ENCODE results near the gene SSU72.

The SSU72 gene

GRCh38 chr1:1610796-1611195 lies 36.1 kb upstream of the SSU72 start:
- DNase-seq (ENCODE audit: low read depth) = no peak

- no peak for DNase-seq (ENCODE audit: low read depth)
These were observed 35.3 kb upstream of the SSU72 start for GRCh38 chr1:1609822-1610485.

- DNase-seq (ENCODE audit: low read depth) = no peak
These were observed 31.6 kb upstream of the SSU72 start for GRCh38 chr1:1606232-1606631.

DNA sequence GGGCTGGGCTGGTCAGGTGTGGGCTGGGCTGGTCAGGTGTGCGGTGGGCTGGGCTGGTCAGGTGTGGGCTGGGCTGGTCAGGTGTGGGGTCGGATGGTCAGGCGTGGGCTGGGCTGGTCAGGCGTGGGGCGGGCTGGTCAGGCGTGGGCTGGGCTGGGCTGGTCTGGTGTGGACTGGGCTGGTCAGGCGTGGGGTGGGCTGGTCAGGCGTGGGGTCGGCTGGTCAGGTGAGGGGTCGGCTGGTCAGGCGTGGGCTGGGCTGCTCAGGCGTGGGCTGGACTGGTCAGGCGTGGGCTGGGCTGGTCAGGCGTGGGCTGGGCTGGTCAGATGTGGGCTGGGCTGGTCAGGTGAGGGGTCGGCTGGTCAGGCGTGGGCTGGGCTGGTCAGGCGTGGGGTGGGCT lies 31.1 kb upstream of the SSU72 start:
- no peak for DNase-seq (ENCODE audit: low read depth)

DNA sequence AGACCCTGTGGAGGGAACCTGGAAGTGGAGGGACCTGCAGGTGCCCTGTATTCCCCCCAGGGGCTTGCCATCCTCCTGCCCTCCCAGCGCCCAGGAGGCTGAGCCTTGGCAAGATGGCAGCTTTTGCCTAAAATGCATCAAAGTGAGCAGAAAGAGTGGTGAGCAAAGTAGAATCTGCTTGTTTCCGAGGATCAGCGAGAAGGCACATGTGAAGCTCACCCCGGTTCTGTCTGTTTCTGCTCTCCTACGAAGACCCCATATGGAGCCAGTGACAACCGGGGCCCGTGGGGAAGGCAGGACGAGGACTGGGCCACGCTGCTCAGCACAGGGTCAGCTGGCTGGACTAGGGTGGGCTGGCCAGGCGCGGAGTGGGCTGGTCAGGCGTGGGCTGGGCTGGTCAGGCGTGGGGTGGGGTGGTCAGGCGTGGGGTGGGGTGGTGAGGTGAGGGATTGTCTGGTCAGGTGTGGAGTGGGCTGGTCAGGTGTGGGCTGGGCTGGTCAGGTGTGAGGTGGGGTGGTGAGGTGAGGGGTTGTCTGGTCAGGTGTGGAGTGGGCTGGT lies 30.4 kb upstream of the SSU72 start:
- no peak for DNase-seq (ENCODE audit: low read depth)

GRCh38 chr1:1604374-1605033 lies 29.8 kb upstream of the SSU72 start:
- DNase-seq (ENCODE audit: low read depth) = no peak

DNA sequence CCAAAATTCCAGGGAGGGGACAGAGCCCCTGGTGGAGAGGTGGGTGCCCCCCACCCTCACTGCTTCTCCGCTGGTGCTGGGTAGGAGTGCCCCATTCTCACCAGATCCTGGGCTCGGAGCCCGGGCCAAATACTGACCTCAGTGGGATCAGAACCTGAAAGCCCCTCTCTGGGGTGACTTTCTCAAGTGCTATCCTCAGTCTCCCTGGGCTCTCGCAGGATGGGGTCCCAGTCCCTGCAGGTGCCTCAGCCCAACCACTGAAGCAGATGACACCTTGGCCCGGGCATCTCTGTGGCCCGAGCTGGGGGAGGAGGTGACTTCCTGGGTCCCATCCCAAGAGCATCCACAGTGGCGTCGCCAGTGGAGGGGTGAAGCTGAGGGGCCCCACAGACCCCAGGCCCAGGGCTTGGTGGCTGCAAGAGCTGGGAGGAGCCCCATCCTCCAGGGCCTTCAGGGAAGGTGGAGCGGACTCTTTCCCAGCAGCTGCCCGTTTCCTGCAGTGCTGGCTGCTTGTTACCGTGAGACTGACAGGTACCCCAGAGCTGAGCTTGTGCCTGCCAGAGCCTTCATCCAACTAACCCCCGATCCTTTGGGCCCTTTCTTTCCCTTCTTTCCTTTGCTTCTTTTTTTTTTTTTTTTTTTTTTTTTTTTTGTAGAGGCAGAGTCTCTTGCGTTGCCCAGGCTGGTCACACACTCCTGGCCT lies 29.2 kb upstream of the SSU72 start:
- no peak for DNase-seq (ENCODE audit: low read depth)

GRCh38 chr1:1602968-1603506 lies 28.4 kb upstream of the SSU72 start:
- no peak for DNase-seq (ENCODE audit: low read depth)

DNA sequence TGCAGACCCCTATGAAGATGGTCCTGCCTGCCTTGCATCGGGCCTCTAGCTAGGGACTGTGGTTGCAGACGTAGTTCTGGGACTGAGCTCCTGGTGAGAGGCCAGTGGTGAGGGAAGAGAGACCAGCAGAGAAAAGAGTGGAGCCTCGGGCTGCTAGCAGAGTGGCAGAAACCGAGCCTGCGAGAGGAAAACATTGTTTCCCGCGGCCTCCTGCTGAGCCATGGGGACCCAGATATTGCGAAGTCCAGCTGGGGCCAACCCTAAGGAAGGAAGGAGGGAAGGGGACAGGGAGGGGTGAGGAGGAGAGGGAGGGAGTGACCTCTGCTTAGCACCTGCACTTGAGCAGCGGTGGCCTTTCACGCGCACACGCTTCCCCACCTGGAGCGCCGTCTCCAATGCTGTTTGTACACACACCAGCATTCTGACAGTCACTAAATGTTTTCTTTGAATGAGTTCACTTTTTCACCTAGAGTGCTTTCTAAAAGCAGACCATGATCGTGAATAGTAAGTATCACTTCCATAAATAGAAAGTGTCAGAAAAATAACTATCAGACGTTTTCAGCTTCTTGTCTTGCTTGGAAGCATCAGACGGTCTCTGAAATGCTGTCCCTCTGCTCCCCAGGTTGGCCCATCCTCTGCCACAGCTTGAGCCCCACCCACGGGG lies 27.8 kb upstream of the SSU72 start:
- DNase-seq (ENCODE audit: low read depth) = no peak

DNA sequence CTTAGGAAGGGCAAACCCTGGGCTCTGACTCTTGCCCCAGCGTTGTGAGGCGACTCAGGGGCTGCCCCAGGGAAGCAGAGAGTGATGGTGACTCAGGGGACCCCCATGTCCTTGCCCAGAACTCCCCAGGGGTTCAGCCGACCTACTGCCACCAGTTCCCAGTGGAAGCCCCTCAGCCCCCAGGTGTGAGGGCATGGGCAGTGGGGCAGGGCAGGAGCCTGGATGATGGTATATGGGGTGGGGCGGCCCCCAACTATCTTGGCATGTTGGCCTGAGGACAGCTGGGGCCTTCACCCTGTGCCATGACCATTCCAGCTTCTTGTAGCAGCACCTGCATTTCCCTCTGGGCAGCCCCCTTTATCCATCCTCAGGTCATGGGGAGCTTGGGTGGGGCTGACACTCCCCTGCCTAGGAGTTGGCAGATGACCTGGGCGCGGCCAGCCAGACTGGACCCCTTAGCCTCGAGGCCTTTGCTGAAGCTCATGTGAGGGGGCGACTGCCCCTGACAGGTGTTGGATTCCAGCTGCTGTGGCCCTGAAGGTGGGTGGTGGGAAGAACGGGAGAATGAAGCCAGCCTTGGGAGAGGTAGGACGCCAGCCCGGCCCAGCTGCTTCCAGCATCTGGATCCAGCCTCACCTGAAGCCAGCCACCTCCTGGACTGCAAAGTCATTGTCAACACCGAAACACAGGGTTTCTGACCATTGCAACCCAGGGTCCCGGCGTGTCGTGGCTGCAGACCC lies 27.1 kb upstream of the SSU72 start:
- no peak for DNase-seq (ENCODE audit: low read depth)

DNA sequence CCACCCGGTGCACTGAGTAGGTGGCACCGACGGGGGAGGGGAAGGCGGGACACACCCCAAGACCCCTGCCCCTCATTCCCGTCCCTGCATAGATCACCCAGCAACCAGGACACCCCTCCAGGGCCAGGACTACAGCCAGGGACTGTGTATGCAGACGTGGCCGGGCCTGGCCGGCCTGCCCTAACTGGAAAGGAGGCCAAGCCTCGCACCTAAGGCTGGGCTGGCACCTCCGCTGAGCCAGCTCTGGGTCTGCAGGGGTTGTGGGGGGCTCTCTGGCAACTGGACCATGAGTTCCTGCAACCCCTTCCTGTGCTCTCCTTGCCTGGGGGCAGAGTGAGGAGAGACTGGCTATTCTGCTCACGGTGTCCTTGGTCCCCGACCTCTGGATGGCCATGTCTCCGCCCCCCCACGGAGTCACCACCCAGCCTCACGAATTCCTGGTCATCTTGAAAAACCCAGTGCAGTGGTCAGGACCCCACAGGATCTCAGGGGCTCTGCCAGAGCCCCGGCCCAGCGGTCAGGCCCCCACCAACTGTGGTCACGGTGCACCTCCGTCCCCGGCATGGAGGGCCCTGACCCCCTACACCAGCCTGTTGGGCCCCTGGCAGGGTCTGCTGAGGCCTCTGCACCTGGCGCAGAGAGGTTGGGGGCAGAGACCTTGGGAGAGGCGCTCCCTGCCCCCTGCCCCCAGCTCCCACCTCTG lies 26.3 kb upstream of the SSU72 start:
- no peak for DNase-seq (ENCODE audit: low read depth)

GRCh38 chr1:1599935-1600860 lies 25.5 kb upstream of the SSU72 start, which contains the start of gene FNDC10:
FNDC10 (minus strand) TSS chr1:1600135; CDS start chr1:1600015, 120 bp downstream.
- no peak for DNase-seq (ENCODE audit: low read depth)

GRCh38 chr1:1599030-1599934 lies 24.6 kb upstream of the SSU72 start:
- DNase-seq (ENCODE audit: low read depth) = no peak

DNA sequence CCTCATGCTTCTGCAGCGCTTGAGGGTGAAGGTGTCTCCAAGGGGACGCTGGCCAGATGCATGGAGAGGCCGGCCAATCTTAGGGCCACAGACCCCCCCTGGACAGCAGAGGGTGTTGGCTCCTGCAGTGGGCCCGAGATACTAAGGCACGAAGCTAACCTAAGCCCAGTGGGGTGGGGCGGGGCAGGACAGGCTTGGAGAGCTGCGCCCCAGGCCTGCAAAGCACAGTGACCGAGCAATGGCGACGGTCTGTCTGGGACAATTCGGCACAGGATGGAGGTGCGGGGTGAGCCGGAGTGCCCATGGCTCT lies 24.0 kb upstream of the SSU72 start:
- DNase-seq (ENCODE audit: low read depth) = no peak

DNA sequence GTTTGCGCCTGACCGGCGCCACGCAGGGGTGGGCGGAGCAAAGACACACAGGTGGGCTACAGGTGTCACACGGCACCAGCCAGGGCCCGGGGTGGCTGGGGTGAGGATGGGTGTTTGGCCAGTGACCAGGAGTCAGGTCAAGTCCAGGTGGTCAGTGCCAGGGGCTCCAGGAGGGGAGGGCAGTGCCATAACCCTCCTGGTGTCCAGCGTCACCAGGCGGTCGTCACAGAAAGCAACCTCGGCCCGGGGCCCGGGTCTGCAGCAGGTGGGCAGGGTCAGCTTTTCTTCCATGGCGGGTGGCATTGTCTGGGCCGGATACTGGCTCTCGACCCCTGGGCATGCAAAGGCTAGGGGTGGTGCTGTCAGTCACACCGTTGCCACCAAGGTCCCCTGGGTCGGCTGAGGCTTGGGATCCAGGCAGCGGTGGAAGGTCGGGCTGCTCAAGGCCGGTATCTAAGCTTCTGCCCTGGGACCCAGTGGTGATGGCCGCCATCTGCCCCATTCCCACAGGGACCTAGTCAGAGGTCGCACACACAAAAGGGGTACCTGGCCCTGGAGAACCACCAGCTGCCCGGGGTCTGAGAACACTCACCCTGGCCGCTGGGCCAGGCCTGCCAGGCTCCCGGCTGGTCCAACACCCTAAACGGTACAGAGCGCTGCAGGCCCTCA lies 23.5 kb upstream of the SSU72 start:
- no peak for DNase-seq (ENCODE audit: low read depth)

- DNase-seq (ENCODE audit: low read depth) = no peak
These were observed 22.7 kb upstream of the SSU72 start for GRCh38 chr1:1597275-1597930.

- no peak for DNase-seq (ENCODE audit: low read depth)
These were observed 22.0 kb upstream of the SSU72 start for GRCh38 chr1:1596493-1597274.

Measured in non-pigmented ciliary epithelial cell (primary cell).